Adipocyte (in vitro differentiated cells): ENCODE measurements around the gene CEP43.
A peak's percentile ranks its signal among the peaks of the same experiment; 100 is the strongest.
"Not testable (repeated sequence)": the region's sequence is repeated elsewhere in the genome, so short reads cannot be mapped to it uniquely, and the experiment has no call there.

ENCODE experiments used
- DNase-seq: peaks from one replicate; pipeline ENCODE4 v3.0.0-alpha.2; 2015; ENCODE audit warnings: low read depth
- H3K27me3 ChIP-seq: replicated peaks from 2 replicates; pipeline ENCODE4 v1.7.0; 2013; ENCODE audit warnings: mild to moderate bottlenecking, low read length, moderate library complexity; ENCODE audit not compliant: control insufficient read depth, insufficient read depth
- H3K36me3 ChIP-seq: 2 replicates; pipeline ENCODE4 v1.7.0; 2013; ENCODE audit warnings: low read length, mild to moderate bottlenecking, moderate library complexity; ENCODE audit not compliant: control insufficient read depth, insufficient read depth, severe bottlenecking
- H3K4me1 ChIP-seq: 2 replicates; pipeline ENCODE4 v1.7.0; 2013; ENCODE audit warnings: mild to moderate bottlenecking, low read length, moderate library complexity; ENCODE audit not compliant: control insufficient read depth, insufficient read depth
- H3K4me3 ChIP-seq: 2 replicates; pipeline ENCODE4 v1.7.0; 2013; ENCODE audit warnings: mild to moderate bottlenecking, low read length, moderate library complexity
- H3K9ac ChIP-seq: 2 replicates; pipeline ENCODE4 v1.7.0; 2013; ENCODE audit warnings: mild to moderate bottlenecking, low read length, moderate library complexity
- H3K9me3 ChIP-seq: 2 replicates; pipeline ENCODE4 v1.7.0; 2013; ENCODE audit warnings: mild to moderate bottlenecking, low read length, moderate library complexity; ENCODE audit not compliant: control insufficient read depth

Gene CEP43

GRCh38 chr6:166999145-166999883 is at the start of gene CEP43:
TSS of gene CEP43 (plus strand) at chr6:166999397. CDS start at chr6:166999413, 16 bp downstream.
- DNase-seq, result peak; percentile 99
- no peaks in the 10 kb centered on the region for H3K36me3 ChIP-seq

GRCh38 chr6:166949528-166950442 is 49.4 kb upstream of the CEP43 start:
- H3K9me3 ChIP-seq, result no peaks in the 10 kb centered on the region
- H3K36me3 ChIP-seq, result no peaks in the 10 kb centered on the region
- no peak overlapping the region for H3K4me3 ChIP-seq
- H3K9ac ChIP-seq, result no peak overlapping the region
- no peaks in the 10 kb centered on the region for H3K27me3 ChIP-seq
- peak; percentile 25 for DNase-seq
- peaks cover 12% of the 10 kb centered on the region for H3K4me1 ChIP-seq

More at GRCh38 chr6:166999145-166999883, at the start of gene CEP43:
- Histone ChIP-seq H3K9me3 (no peaks in the 10 kb centered on the region), H3K27me3 (no peaks in the 10 kb centered on the region), H3K9ac (peak within 1 kb of the TSS; percentile 78), H3K4me3 (peak within 1 kb of the TSS; percentile 90), H3K4me1 (peaks cover 13% of the 10 kb centered on the region)

- Histone ChIP-seq H3K27me3 (no peaks in the 10 kb centered on the region), H3K36me3 (no peaks in the 10 kb centered on the region)
These were observed 48.8 kb upstream of the CEP43 start for GRCh38 chr6:166950443-166950821.

GRCh38 chr6:166950892-166951669 is 48.1 kb upstream of the CEP43 start:
- not testable (repeated sequence) for H3K27me3 ChIP-seq
- peak; percentile 55 for DNase-seq

More at GRCh38 chr6:166950443-166950821, 48.8 kb upstream of the CEP43 start:
- no peak for DNase-seq
- H3K9me3 ChIP-seq, result no peaks in the 10 kb centered on the region
- no peak overlapping the region for H3K9ac ChIP-seq
- H3K4me1 ChIP-seq, result peaks cover 14% of the 10 kb centered on the region
- H3K4me3 ChIP-seq, result no peak overlapping the region

GRCh38 chr6:166951670-166952060 is 47.5 kb upstream of the CEP43 start:
- DNase-seq, result no peak
- Histone ChIP-seq H3K36me3 (no peaks in the 10 kb centered on the region), H3K27me3 (no peaks in the 10 kb centered on the region), H3K9ac (no peak overlapping the region), H3K4me1 (peaks cover 16% of the 10 kb centered on the region), H3K4me3 (no peak overlapping the region), H3K9me3 (no peaks in the 10 kb centered on the region)

More at GRCh38 chr6:166950892-166951669, 48.1 kb upstream of the CEP43 start:
- H3K9me3 ChIP-seq, H3K9ac ChIP-seq, H3K36me3 ChIP-seq, H3K4me3 ChIP-seq: not testable (repeated sequence)
- peaks cover 16% of the 10 kb centered on the region for H3K4me1 ChIP-seq

- Histone ChIP-seq H3K9me3 (no peaks in the 10 kb centered on the region), H3K4me1 (peaks cover 16% of the 10 kb centered on the region), H3K4me3 (no peak overlapping the region), H3K9ac (no peak overlapping the region), H3K36me3 (no peaks in the 10 kb centered on the region), H3K27me3 (no peaks in the 10 kb centered on the region)
- no peak for DNase-seq
These were observed 47.1 kb upstream of the CEP43 start for GRCh38 chr6:166952121-166952520.

- H3K4me3 ChIP-seq, result no peak overlapping the region
- no peaks in the 10 kb centered on the region for H3K27me3 ChIP-seq
- no peak overlapping the region for H3K9ac ChIP-seq
- DNase-seq, result no peak
- peaks cover 16% of the 10 kb centered on the region for H3K4me1 ChIP-seq
- H3K36me3 ChIP-seq, result no peaks in the 10 kb centered on the region
- H3K9me3 ChIP-seq, result no peaks in the 10 kb centered on the region
These were observed 46.4 kb upstream of the CEP43 start for GRCh38 chr6:166952567-166953486.

- Histone ChIP-seq H3K4me1 (peaks cover 20% of the 10 kb centered on the region), H3K27me3 (no peaks in the 10 kb centered on the region), H3K9ac (no peak overlapping the region), H3K36me3 (no peaks in the 10 kb centered on the region), H3K9me3 (no peaks in the 10 kb centered on the region), H3K4me3 (no peak overlapping the region)
- no peak for DNase-seq
These were observed 45.0 kb upstream of the CEP43 start for GRCh38 chr6:166954118-166954713.

- no peak for DNase-seq
- peak overlapping the region; percentile 86 for H3K9ac ChIP-seq
- no peaks in the 10 kb centered on the region for H3K9me3 ChIP-seq
- H3K4me1 ChIP-seq, result peaks cover 11% of the 10 kb centered on the region
- H3K4me3 ChIP-seq, result peak overlapping the region; percentile 89
- H3K27me3 ChIP-seq, result no peaks in the 10 kb centered on the region
- H3K36me3 ChIP-seq, result no peaks in the 10 kb centered on the region
These were observed 43.9 kb upstream of the CEP43 start for GRCh38 chr6:166955121-166955864.
